WTC11 (cell line): Measurements from ENCODE around the gene MTFP1.

Experiments
- GABPB1 ChIP-seq: sonication (generic); formaldehyde crosslinking; IDR thresholded peaks from 2 replicates; pipeline ENCODE4 v1.8.1; 2023; ENCODE audit warnings: mild to moderate bottlenecking, missing genetic modification reagents
- NR3C1 ChIP-seq: sonication (generic); formaldehyde crosslinking; conservative IDR thresholded peaks from 2 replicates; pipeline ENCODE4 v1.8.1; 2023; ENCODE audit warnings: low read depth, mild to moderate bottlenecking, missing genetic modification reagents
- SMAD3 ChIP-seq: sonication (generic); formaldehyde crosslinking; IDR thresholded peaks from 2 replicates; pipeline ENCODE4 v1.8.0; 2022; ENCODE audit warnings: missing genetic modification reagents, mild to moderate bottlenecking, borderline replicate concordance
- ZBTB21 ChIP-seq: sonication (generic); formaldehyde crosslinking; IDR thresholded peaks from 2 replicates; pipeline ENCODE4 v1.8.1; 2023; ENCODE audit warnings: mild to moderate bottlenecking, missing genetic modification reagents, borderline replicate concordance
- ZNF121 ChIP-seq: sonication (generic); formaldehyde crosslinking; IDR thresholded peaks from 2 replicates; pipeline ENCODE4 v1.8.0; 2023; ENCODE audit warnings: missing genetic modification reagents
- TF ChIP-seq, protein P1 (sequence below): fragments of 200-600 bp; IDR thresholded peaks from 2 replicates; pipeline ENCODE4 v1.8.0; 2022; ENCODE audit warnings: antibody characterized with exemption

- TF ChIP-seq, protein P1, sequence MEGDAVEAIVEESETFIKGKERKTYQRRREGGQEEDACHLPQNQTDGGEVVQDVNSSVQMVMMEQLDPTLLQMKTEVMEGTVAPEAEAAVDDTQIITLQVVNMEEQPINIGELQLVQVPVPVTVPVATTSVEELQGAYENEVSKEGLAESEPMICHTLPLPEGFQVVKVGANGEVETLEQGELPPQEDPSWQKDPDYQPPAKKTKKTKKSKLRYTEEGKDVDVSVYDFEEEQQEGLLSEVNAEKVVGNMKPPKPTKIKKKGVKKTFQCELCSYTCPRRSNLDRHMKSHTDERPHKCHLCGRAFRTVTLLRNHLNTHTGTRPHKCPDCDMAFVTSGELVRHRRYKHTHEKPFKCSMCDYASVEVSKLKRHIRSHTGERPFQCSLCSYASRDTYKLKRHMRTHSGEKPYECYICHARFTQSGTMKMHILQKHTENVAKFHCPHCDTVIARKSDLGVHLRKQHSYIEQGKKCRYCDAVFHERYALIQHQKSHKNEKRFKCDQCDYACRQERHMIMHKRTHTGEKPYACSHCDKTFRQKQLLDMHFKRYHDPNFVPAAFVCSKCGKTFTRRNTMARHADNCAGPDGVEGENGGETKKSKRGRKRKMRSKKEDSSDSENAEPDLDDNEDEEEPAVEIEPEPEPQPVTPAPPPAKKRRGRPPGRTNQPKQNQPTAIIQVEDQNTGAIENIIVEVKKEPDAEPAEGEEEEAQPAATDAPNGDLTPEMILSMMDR: no peak
- no peak for TF ChIP-seq SMAD3 (CRISPR knock-in tag)
- TF ChIP-seq ZNF121 (CRISPR knock-in tag): no peak
- TF ChIP-seq ZBTB21 (CRISPR knock-in tag): no peak
- TF ChIP-seq NR3C1 (CRISPR knock-in tag): no peak
- no peak for TF ChIP-seq GABPB1
Observed at GRCh38 chr22:30474121-30474520, 48.6 kb downstream of the MTFP1 start.
